ENCODE measurements around the gene RSU1. TPM values are rescaled to one million over a fixed set of nuclear protein-coding genes. Genes with fewer than 3 reads are reported as not detected.

Gene RSU1
- total and polyA plus RNA-seq, 7 donors = 46.2 to 94.7 (median 62.4) TPM

GRCh38 chr10:16674147-16674703 lies 143.0 kb downstream of the RSU1 start:
- no peak for DNase-seq
- 91 to 94% methylated on average over 9 of the region's 9 CpGs for WGBS, 2 donors
- Histone ChIP-seq H3K36me3 (no peaks in the 10 kb centered on the region), H3K27me3 (no peaks in the 10 kb centered on the region), H3K27ac (no peak overlapping the region), H3K9me3 (no peaks in the 10 kb centered on the region), H3K4me3 (no peak overlapping the region), H3K4me1 (no peaks in the 10 kb centered on the region)
- no peak for TF ChIP-seq POLR2A (IDR thresholded peaks at IDR 0.05)
- TF ChIP-seq POLR2AphosphoS5 (IDR thresholded peaks at IDR 0.05) = no peak
- no peak for TF ChIP-seq CTCF (IDR thresholded peaks at IDR 0.05)
- TF ChIP-seq EP300 (IDR thresholded peaks at IDR 0.05) = no peak
- intact Hi-C loops (cut with DNase I) = no loop called here

DNA sequence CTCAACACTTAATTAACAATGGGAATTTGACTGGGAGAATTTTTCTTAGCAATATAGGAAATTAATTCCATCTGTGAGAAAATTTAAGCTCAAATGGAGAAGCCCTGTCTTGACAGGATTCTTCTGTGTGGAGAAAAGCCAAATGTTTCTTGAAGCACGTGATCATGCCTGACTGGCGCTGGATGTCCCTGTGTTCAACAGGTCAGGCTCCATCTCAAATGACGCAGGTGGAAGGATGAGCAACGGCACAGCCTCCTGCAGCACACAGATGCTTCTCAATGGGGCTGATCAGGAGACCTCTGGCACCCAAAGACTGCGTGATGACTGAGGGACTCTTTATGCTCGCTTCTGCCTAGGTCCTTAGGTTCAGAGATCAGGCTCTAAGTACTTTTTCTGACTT lies 143.8 kb downstream of the RSU1 start:
- TF ChIP-seq EP300 (IDR thresholded peaks at IDR 0.05) = no peak
- no peak for TF ChIP-seq CTCF (IDR thresholded peaks at IDR 0.05)
- no peak for TF ChIP-seq POLR2A (IDR thresholded peaks at IDR 0.05)
- TF ChIP-seq POLR2AphosphoS5 (IDR thresholded peaks at IDR 0.05) = no peak
- Histone ChIP-seq H3K9me3 (no peaks in the 10 kb centered on the region), H3K4me3 (no peak overlapping the region), H3K27me3 (no peaks in the 10 kb centered on the region), H3K27ac (no peak overlapping the region), H3K4me1 (no peaks in the 10 kb centered on the region), H3K36me3 (no peaks in the 10 kb centered on the region)
- no peak for DNase-seq
- WGBS, 2 donors = 80 to 93% methylated on average over 6 of the region's 6 CpGs
- intact Hi-C loops (cut with DNase I) = no loop called here

DNA sequence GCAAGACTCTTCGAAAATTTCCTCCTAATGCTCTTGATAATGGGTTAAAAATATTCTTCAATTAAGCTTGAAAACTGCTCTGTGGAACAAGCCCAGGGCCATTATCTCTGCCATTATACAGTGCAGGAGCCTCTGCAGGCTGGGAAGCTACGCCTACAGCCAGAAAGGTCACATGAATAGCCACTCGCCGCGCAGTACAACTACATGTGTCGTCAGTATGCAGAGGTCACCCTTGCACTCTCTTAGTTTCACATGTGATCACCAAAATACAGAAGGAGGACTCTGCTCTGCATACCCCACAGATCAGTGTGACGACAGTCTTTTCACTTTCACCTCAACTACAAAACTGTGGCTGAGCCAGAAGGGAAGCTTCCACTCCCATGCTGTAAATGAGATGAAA lies 153.8 kb downstream of the RSU1 start:
- TF ChIP-seq CTCF (IDR thresholded peaks at IDR 0.05) = no peak
- TF ChIP-seq EP300 (IDR thresholded peaks at IDR 0.05) = no peak
- no peak for TF ChIP-seq POLR2AphosphoS5 (IDR thresholded peaks at IDR 0.05)
- TF ChIP-seq POLR2A (IDR thresholded peaks at IDR 0.05) = no peak
- Histone ChIP-seq H3K4me1 (no peaks in the 10 kb centered on the region), H3K27ac (no peak overlapping the region), H3K36me3 (no peaks in the 10 kb centered on the region), H3K9me3 (no peaks in the 10 kb centered on the region), H3K27me3 (no peaks in the 10 kb centered on the region), H3K4me3 (no peak overlapping the region)
- 97% methylated on average over 7 of the region's 7 CpGs for WGBS, 2 donors
- intact Hi-C loops (cut with DNase I) = no loop called here
- DNase-seq = no peak

DNA sequence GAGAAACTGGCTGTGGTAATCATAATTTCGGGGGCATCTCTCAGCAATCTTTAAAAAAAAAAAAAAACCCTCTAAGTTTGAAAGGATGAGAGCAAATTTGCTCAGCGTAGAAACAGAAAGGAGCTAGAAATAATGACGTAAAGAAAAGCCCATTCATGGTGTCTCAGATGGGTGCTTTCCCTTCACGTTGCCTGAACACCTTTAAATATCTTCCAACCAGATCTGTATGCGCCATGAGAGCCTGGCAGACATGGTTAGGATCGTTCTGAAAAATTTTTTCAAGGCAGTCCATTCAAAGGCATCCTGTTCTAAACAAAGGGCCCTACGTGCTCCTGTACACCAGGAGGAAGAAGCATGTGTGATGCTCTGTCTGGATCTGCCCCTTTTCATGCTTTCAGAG lies 154.3 kb downstream of the RSU1 start:
- intact Hi-C loops (cut with DNase I) = no loop called here

More for the DNA sequence above, 154.3 kb downstream of the RSU1 start:
- H3K36me3 ChIP-seq = no peaks in the 10 kb centered on the region
- H3K4me1 ChIP-seq = no peaks in the 10 kb centered on the region
- H3K9me3 ChIP-seq = no peaks in the 10 kb centered on the region
- H3K27me3 ChIP-seq = no peaks in the 10 kb centered on the region
- DNase-seq = no peak
- WGBS, 2 donors = 92 to 96% methylated on average over 7 of the region's 7 CpGs
- no peak for TF ChIP-seq CTCF (IDR thresholded peaks at IDR 0.05)
- no peak for TF ChIP-seq POLR2AphosphoS5 (IDR thresholded peaks at IDR 0.05)
- H3K27ac ChIP-seq = no peak overlapping the region
- no peak overlapping the region for H3K4me3 ChIP-seq

Measured in sigmoid colon (tissue), 7 donors.